SKM-1 treated with dmso at 0.1 percent for 144 hours (cell line): ENCODE data around the gene POU6F2.

ENCODE experiments used
- DNase-seq: peaks from one replicate; lab custom pipeline; 2025; ENCODE audit not compliant: unreplicated experiment; lab: John Stamatoyannopoulos, UW

The POU6F2 gene

GRCh38 chr7:39429421-39429820, 451.7 kb downstream of the POU6F2 start:
- DNase-seq = no peak

GRCh38 chr7:39430441-39430840, 452.7 kb downstream of the POU6F2 start:
- DNase-seq = no peak

- DNase-seq = no peak
Observed at GRCh38 chr7:39430909-39431641, 453.4 kb downstream of the POU6F2 start.

GRCh38 chr7:39432368-39432767, 454.7 kb downstream of the POU6F2 start:
- no peak for DNase-seq

GRCh38 chr7:39432807-39433416, 455.2 kb downstream of the POU6F2 start:
- no peak for DNase-seq

- DNase-seq = peak; percentile 60
Observed at GRCh38 chr7:39433550-39433949, 455.8 kb downstream of the POU6F2 start.

GRCh38 chr7:39434012-39434411, 456.3 kb downstream of the POU6F2 start:
- DNase-seq = no peak

GRCh38 chr7:39446546-39446945, 468.8 kb downstream of the POU6F2 start:
- no peak for DNase-seq

- no peak for DNase-seq
Observed at GRCh38 chr7:39451901-39452300, 474.2 kb downstream of the POU6F2 start.

GRCh38 chr7:39453743-39454355, 476.1 kb downstream of the POU6F2 start:
- peak; percentile 29 for DNase-seq

- no peak for DNase-seq
Observed at GRCh38 chr7:39458061-39458745, 480.5 kb downstream of the POU6F2 start.

- DNase-seq = no peak
Observed at GRCh38 chr7:39459636-39460035, 481.9 kb downstream of the POU6F2 start.

GRCh38 chr7:39460486-39460885, 482.8 kb downstream of the POU6F2 start:
- DNase-seq = no peak

- no peak for DNase-seq
Observed at GRCh38 chr7:39461263-39461820, 483.6 kb downstream of the POU6F2 start.

- DNase-seq = no peak
Observed at GRCh38 chr7:39463252-39463651, 485.5 kb downstream of the POU6F2 start.

GRCh38 chr7:39464350-39465054, 486.8 kb downstream of the POU6F2 start:
- no peak for DNase-seq

- peak; percentile 29 for DNase-seq
Observed at GRCh38 chr7:39465055-39465929, 487.6 kb downstream of the POU6F2 start.

GRCh38 chr7:39468261-39468660, 490.6 kb downstream of the POU6F2 start:
- no peak for DNase-seq

- no peak for DNase-seq
Observed at GRCh38 chr7:39468808-39469374, 491.2 kb downstream of the POU6F2 start.
